ENCODE measurements around the gene NLK.

DNA sequence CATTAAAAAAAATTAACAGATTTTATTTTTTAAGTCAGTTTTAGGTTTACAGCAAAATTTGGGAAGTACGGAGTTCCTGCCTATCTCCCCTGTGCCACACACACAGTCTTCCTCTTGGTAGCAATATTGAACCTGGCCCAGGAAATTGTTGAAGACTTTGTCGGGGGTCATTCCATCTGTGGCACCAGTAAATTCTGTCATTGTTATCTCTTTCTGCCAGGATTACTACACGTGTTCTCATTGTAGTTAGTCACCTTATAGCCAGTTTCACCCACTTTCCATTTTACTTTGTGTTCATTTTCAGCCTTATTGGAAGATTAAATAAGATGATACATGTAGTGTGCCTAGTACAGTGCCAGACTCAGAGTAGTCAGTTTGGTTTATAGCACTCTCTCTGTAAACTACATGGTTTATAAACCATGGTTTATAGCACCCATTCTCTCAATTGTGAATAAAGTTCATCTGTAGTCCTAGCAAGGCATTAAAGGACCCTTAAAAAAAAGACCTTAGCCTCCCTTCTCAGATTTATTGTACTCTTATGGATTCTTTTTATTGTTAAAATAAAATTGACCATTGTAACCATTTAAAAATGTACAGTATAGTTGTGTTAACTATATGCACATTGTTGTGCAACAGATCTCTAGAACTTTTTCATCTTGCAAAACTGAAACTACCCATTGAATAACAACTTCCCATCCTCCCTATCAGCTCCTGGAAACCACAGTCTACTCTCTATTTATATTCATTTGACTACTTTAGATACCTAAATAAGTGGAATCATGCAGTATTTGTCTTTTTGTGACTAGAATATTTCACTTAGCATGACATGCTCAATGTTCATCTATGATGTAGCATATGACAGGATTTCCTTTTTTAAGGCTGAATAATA, 36.1 kb downstream of the NLK start:
- TF ChIP-seq, protein P1, sequence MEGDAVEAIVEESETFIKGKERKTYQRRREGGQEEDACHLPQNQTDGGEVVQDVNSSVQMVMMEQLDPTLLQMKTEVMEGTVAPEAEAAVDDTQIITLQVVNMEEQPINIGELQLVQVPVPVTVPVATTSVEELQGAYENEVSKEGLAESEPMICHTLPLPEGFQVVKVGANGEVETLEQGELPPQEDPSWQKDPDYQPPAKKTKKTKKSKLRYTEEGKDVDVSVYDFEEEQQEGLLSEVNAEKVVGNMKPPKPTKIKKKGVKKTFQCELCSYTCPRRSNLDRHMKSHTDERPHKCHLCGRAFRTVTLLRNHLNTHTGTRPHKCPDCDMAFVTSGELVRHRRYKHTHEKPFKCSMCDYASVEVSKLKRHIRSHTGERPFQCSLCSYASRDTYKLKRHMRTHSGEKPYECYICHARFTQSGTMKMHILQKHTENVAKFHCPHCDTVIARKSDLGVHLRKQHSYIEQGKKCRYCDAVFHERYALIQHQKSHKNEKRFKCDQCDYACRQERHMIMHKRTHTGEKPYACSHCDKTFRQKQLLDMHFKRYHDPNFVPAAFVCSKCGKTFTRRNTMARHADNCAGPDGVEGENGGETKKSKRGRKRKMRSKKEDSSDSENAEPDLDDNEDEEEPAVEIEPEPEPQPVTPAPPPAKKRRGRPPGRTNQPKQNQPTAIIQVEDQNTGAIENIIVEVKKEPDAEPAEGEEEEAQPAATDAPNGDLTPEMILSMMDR (IDR thresholded peaks at IDR 0.05) = no peak
- no peak for TF ChIP-seq POLR2A (IDR thresholded peaks at IDR 0.05)

Measured in body of pancreas (tissue), 4 donors.